Measurements from ENCODE around the gene CCSER1.

CCSER1 gene

GRCh38 chr4:90715242-90715641 lies 588.0 kb downstream of the CCSER1 start:
- H3K4me1 ChIP-seq = no peaks in the 10 kb centered on the region
- no peak for TF ChIP-seq CTCF (IDR thresholded peaks at IDR 0.05; ENCODE audit: low read depth, low read length)
- H3K4me3 ChIP-seq (ENCODE audit: low read depth, low read length) = no peak overlapping the region
- DNase-seq = no peak
- no peaks in the 10 kb centered on the region for H3K27me3 ChIP-seq
- H3K36me3 ChIP-seq = no peaks in the 10 kb centered on the region
- H3K9me3 ChIP-seq = no peaks in the 10 kb centered on the region

- Histone ChIP-seq H3K4me3 (ENCODE audit: low read depth, low read length) (no peak overlapping the region), H3K36me3 (no peaks in the 10 kb centered on the region), H3K9me3 (no peaks in the 10 kb centered on the region), H3K27me3 (no peaks in the 10 kb centered on the region), H3K4me1 (no peaks in the 10 kb centered on the region)
- no peak for DNase-seq
- no peak for TF ChIP-seq CTCF (IDR thresholded peaks at IDR 0.05; ENCODE audit: low read depth, low read length)
Measured at GRCh38 chr4:90718931-90719330, 591.7 kb downstream of the CCSER1 start.

GRCh38 chr4:90727938-90728337 lies 600.7 kb downstream of the CCSER1 start:
- no peak for TF ChIP-seq CTCF (IDR thresholded peaks at IDR 0.05; ENCODE audit: low read depth, low read length)
- Histone ChIP-seq H3K4me1 (no peaks in the 10 kb centered on the region), H3K36me3 (no peaks in the 10 kb centered on the region), H3K9me3 (no peaks in the 10 kb centered on the region), H3K4me3 (ENCODE audit: low read depth, low read length) (no peak overlapping the region), H3K27me3 (no peaks in the 10 kb centered on the region)
- no peak for DNase-seq

- TF ChIP-seq CTCF (IDR thresholded peaks at IDR 0.05; ENCODE audit: low read depth, low read length) = no peak
- Histone ChIP-seq H3K9me3 (no peaks in the 10 kb centered on the region), H3K4me1 (no peaks in the 10 kb centered on the region), H3K27me3 (no peaks in the 10 kb centered on the region), H3K4me3 (ENCODE audit: low read depth, low read length) (no peak overlapping the region), H3K36me3 (no peaks in the 10 kb centered on the region)
- no peak for DNase-seq
Measured at GRCh38 chr4:90730752-90731151, 603.6 kb downstream of the CCSER1 start.

- Histone ChIP-seq H3K27me3 (no peaks in the 10 kb centered on the region), H3K4me3 (ENCODE audit: low read depth, low read length) (no peak overlapping the region), H3K9me3 (no peaks in the 10 kb centered on the region), H3K4me1 (no peaks in the 10 kb centered on the region), H3K36me3 (no peaks in the 10 kb centered on the region)
- no peak for DNase-seq
- TF ChIP-seq CTCF (IDR thresholded peaks at IDR 0.05; ENCODE audit: low read depth, low read length) = no peak
Measured at GRCh38 chr4:90733211-90733610, 606.0 kb downstream of the CCSER1 start.

- Histone ChIP-seq H3K4me3 (ENCODE audit: low read depth, low read length) (no peak overlapping the region), H3K36me3 (no peaks in the 10 kb centered on the region), H3K27me3 (no peaks in the 10 kb centered on the region), H3K4me1 (peaks cover 3% of the 10 kb centered on the region; the same call in 1 of the 2 replicates), H3K9me3 (no peaks in the 10 kb centered on the region)
- no peak for TF ChIP-seq CTCF (IDR thresholded peaks at IDR 0.05; ENCODE audit: low read depth, low read length)
- DNase-seq = no peak
Measured at GRCh38 chr4:90745176-90745575, 618.0 kb downstream of the CCSER1 start.

Measured in BE2C (cell line).